ENCODE data around the gene C12orf75.
A peak's percentile ranks its signal among the peaks of the same experiment; 100 is the strongest.
"Not testable (repeated sequence)": the region's sequence is repeated elsewhere in the genome, so short reads cannot be mapped to it uniquely, and the experiment has no call there.

C12orf75 gene

GRCh38 chr12:105296116-105297089 is 34.1 kb upstream of the C12orf75 start:
- peak; percentile 65 to 100 for DNase-seq (ENCODE audit: low spot score in 2 of 2)
- in situ Hi-C loops (cut with MboI; ENCODE audit: low sequenced_read_pairs): no loop called here
- no peaks in the 10 kb centered on the region for H3K36me3 ChIP-seq (replicated peaks)
- H3K4me3 ChIP-seq: no peak overlapping the region
- H3K27me3 ChIP-seq (ENCODE audit: low read depth): no peaks in the 10 kb centered on the region
- H3K9me3 ChIP-seq: peaks cover 7% of the 10 kb centered on the region; the same call in 1 of the 2 replicates
- peaks cover 32% of the 10 kb centered on the region for H3K4me1 ChIP-seq

- in situ Hi-C loops (cut with MboI; ENCODE audit: low sequenced_read_pairs): no loop called here
- Histone ChIP-seq H3K4me1 (peaks cover 15% of the 10 kb centered on the region), H3K27me3 (ENCODE audit: low read depth) (no peaks in the 10 kb centered on the region), H3K4me3 (no peak overlapping the region), H3K36me3 (replicated peaks) (no peaks in the 10 kb centered on the region), H3K9me3 (peaks cover 7% of the 10 kb centered on the region; the same call in 1 of the 2 replicates)
- no peak for DNase-seq (ENCODE audit: low spot score in 2 of 2)
Measured at GRCh38 chr12:105300883-105301282, 29.6 kb upstream of the C12orf75 start.

- in situ Hi-C loops (cut with MboI; ENCODE audit: low sequenced_read_pairs): no loop called here
- Histone ChIP-seq H3K4me3 (no peak overlapping the region), H3K36me3 (replicated peaks) (no peaks in the 10 kb centered on the region), H3K4me1 (peaks cover 10% of the 10 kb centered on the region), H3K27me3 (ENCODE audit: low read depth) (no peaks in the 10 kb centered on the region), H3K9me3 (peaks cover 7% of the 10 kb centered on the region; the same call in 1 of the 2 replicates)
- no peak for DNase-seq (ENCODE audit: low spot score in 2 of 2)
Measured at GRCh38 chr12:105301696-105302095, 28.8 kb upstream of the C12orf75 start.

GRCh38 chr12:105302986-105303385 is 27.5 kb upstream of the C12orf75 start:
- H3K9me3 ChIP-seq; H3K27me3 ChIP-seq (ENCODE audit: low read depth); H3K4me3 ChIP-seq; H3K36me3 ChIP-seq (replicated peaks); H3K4me1 ChIP-seq; DNase-seq (ENCODE audit: low spot score in 2 of 2); in situ Hi-C loops (cut with MboI; ENCODE audit: low sequenced_read_pairs): not testable (repeated sequence)

- H3K9me3 ChIP-seq; H3K4me1 ChIP-seq; H3K27me3 ChIP-seq (ENCODE audit: low read depth); H3K4me3 ChIP-seq; H3K36me3 ChIP-seq (replicated peaks); DNase-seq (ENCODE audit: low spot score in 2 of 2); in situ Hi-C loops (cut with MboI; ENCODE audit: low sequenced_read_pairs): not testable (repeated sequence)
Measured at GRCh38 chr12:105304626-105305025, 25.9 kb upstream of the C12orf75 start.

- H3K36me3 ChIP-seq (replicated peaks); H3K9me3 ChIP-seq; in situ Hi-C loops (cut with MboI; ENCODE audit: low sequenced_read_pairs); H3K4me3 ChIP-seq; H3K27me3 ChIP-seq (ENCODE audit: low read depth); H3K4me1 ChIP-seq; DNase-seq (ENCODE audit: low spot score in 2 of 2): not testable (repeated sequence)
Measured at GRCh38 chr12:105307601-105308314, 22.7 kb upstream of the C12orf75 start.

- H3K4me1 ChIP-seq; H3K27me3 ChIP-seq (ENCODE audit: low read depth); DNase-seq (ENCODE audit: low spot score in 2 of 2); in situ Hi-C loops (cut with MboI; ENCODE audit: low sequenced_read_pairs); H3K9me3 ChIP-seq; H3K4me3 ChIP-seq; H3K36me3 ChIP-seq (replicated peaks): not testable (repeated sequence)
Measured at GRCh38 chr12:105308839-105309238, 21.7 kb upstream of the C12orf75 start.

GRCh38 chr12:105309384-105309783 is 21.1 kb upstream of the C12orf75 start:
- H3K36me3 ChIP-seq (replicated peaks); H3K9me3 ChIP-seq; H3K4me1 ChIP-seq; H3K4me3 ChIP-seq; H3K27me3 ChIP-seq (ENCODE audit: low read depth); in situ Hi-C loops (cut with MboI; ENCODE audit: low sequenced_read_pairs); DNase-seq (ENCODE audit: low spot score in 2 of 2): not testable (repeated sequence)

- H3K27me3 ChIP-seq (ENCODE audit: low read depth); DNase-seq (ENCODE audit: low spot score in 2 of 2); in situ Hi-C loops (cut with MboI; ENCODE audit: low sequenced_read_pairs); H3K4me1 ChIP-seq; H3K4me3 ChIP-seq; H3K36me3 ChIP-seq (replicated peaks); H3K9me3 ChIP-seq: not testable (repeated sequence)
Measured at GRCh38 chr12:105310476-105311085, 19.9 kb upstream of the C12orf75 start.

- H3K4me1 ChIP-seq; H3K36me3 ChIP-seq (replicated peaks); H3K4me3 ChIP-seq; DNase-seq (ENCODE audit: low spot score in 2 of 2); H3K9me3 ChIP-seq; in situ Hi-C loops (cut with MboI; ENCODE audit: low sequenced_read_pairs); H3K27me3 ChIP-seq (ENCODE audit: low read depth): not testable (repeated sequence)
Measured at GRCh38 chr12:105311936-105312335, 18.6 kb upstream of the C12orf75 start.

GRCh38 chr12:105313755-105314154 is 16.7 kb upstream of the C12orf75 start:
- H3K4me1 ChIP-seq; H3K4me3 ChIP-seq; H3K9me3 ChIP-seq; H3K27me3 ChIP-seq (ENCODE audit: low read depth); H3K36me3 ChIP-seq (replicated peaks); in situ Hi-C loops (cut with MboI; ENCODE audit: low sequenced_read_pairs); DNase-seq (ENCODE audit: low spot score in 2 of 2): not testable (repeated sequence)

GRCh38 chr12:105315130-105315529 is 15.4 kb upstream of the C12orf75 start:
- Histone ChIP-seq H3K4me3 (no peak overlapping the region), H3K4me1 (peaks cover 7% of the 10 kb centered on the region), H3K36me3 (replicated peaks) (no peaks in the 10 kb centered on the region), H3K27me3 (ENCODE audit: low read depth) (no peaks in the 10 kb centered on the region), H3K9me3 (no peaks in the 10 kb centered on the region)
- in situ Hi-C loops (cut with MboI; ENCODE audit: low sequenced_read_pairs): no loop called here
- DNase-seq (ENCODE audit: low spot score in 2 of 2): no peak

GRCh38 chr12:105315726-105316125 is 14.8 kb upstream of the C12orf75 start:
- in situ Hi-C loops (cut with MboI; ENCODE audit: low sequenced_read_pairs): no loop called here
- H3K36me3 ChIP-seq (replicated peaks): no peaks in the 10 kb centered on the region
- DNase-seq (ENCODE audit: low spot score in 2 of 2): no peak
- no peak overlapping the region for H3K4me3 ChIP-seq
- H3K4me1 ChIP-seq: peaks cover 7% of the 10 kb centered on the region
- no peaks in the 10 kb centered on the region for H3K27me3 ChIP-seq (ENCODE audit: low read depth)
- H3K9me3 ChIP-seq: no peaks in the 10 kb centered on the region
